GM21528 (cell line): Measurements from ENCODE around the gene KRT23.

Source experiments
- ATAC-seq: cut with Tn5 transposase; IDR thresholded peaks from one replicate; pipeline ENCODE4 v1.9.1; 2021; ENCODE audit warnings: mild to moderate bottlenecking, moderate library complexity; ENCODE audit not compliant: unreplicated experiment, low FRiP score

Gene KRT23

DNA sequence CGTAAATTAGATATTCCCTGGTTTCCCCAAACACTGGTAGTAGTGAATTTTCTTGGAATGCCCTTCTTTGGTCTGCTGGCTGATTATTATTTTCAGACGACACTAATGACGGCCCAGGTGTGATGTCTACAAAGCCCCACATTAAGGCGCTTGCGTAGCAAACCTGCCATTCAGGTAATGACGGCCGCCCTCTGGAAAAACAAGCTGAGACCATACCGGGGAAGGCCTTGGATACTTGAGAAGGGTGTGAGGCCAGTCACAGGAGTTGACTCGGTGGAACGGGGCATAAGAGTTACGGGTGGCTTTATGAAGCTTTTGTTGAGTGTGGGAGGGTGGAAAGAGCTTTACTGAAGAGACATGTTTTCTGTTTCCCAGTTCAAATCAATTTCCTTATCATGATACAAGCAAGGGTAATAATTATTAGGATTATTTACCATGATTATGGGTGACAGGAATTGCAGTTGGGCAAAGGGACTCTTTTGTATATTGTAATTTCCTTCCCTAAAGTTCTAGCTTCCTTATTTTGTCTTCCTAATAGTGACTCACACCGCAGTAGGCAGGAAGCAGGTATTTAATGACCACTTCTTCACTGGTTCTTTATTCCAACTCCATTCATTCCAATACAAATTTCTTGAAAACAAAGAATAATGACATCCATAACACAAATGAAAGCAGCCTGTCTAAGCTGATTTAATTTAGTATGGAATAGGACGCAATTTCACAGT lies 24.8 kb downstream of the KRT23 start:
- ATAC-seq = no peak

DNA sequence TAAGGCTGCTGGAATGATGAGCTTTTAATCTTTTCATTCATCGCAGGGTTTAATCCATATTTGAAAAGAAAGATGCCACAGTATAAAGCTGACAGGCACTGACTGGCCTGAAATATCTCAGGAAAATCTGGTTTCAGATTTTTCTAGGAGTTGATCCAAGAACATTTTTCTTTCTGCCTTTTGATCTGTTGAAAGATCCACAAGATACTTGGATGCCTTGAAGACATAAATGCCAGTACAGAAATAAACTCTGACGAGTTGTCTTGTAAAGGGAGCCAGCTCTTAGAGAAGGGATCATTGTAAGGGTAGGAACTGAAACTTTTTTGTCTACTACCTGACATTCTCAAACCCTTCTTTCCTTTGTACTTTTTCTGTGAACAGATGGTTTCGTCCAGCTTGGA lies 27.0 kb downstream of the KRT23 start:
- ATAC-seq = no peak

GRCh38 chr17:40909755-40910154 lies 27.7 kb downstream of the KRT23 start:
- no peak for ATAC-seq

DNA sequence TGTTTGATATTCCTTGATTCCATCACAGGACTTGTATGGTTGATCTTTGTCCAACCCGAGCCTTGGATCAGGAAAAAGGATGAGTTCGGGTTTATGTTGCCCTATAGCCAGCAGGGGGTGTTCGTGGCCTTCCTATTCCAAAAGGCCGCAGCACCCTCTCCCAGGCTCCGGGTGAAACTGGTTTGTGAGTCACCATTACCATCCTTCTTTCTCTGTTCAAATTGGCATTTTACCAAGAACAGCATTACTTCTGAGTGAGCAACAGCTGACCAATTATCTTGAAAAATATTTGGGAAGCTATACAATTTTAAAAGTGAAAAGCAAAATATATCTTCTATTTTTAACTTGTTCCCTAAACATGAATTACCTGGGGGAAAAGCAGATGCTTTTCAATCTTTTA lies 28.1 kb downstream of the KRT23 start:
- ATAC-seq = no peak

DNA sequence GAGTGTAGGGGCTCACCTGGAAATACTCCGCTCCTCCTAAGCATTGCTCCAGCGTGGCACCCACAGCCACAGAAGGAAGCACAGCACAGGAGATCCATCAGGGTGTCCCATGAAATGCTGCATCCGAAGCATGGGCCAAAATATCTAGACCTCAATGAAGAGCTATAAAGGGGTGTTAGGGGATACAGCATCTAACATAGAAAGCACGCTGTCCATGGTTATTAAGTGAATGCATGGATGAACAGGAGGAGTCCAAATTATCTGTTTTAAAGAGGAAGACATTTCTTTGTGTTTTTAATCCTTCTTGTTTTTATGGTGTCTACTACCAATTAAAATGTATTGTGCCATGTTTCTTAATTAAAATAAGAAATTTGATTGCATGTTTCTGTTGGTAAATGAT lies 30.8 kb downstream of the KRT23 start:
- ATAC-seq = no peak

- no peak for ATAC-seq
Observed at GRCh38 chr17:40905370-40905769, 32.1 kb downstream of the KRT23 start.

DNA sequence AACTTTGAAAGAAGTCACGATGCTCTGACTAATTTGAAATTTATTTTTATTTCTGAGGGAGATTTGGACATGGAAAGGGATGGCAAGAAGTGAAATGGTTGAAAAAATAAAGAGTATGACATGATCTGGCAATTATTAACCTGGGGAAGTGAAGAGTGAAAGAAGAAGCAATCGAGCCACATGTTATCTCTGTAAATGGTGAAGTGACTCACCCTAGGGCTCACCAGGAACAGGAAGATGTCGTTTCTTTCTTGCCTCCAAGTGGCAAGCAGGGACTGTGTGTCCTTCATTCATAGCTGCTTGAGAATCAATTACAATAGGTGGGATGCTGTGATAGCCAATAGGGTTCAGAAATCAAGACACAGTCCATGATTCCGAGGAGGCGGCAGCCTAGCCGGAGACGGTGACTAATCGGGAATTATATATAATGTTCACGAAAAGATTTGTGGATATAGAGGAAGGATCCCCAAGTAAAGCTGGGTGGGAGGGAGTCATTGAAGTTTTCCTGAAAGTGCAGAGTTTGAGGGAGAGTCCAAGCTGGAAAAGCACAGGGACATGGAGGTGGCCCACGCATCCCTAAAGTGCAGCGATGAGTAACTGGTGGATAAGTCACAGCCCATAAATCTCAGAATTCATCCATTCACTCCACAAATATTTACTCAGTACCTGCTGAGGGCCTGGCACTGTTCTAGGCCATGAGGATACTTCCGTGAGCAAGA lies 34.2 kb downstream of the KRT23 start:
- ATAC-seq = no peak

DNA sequence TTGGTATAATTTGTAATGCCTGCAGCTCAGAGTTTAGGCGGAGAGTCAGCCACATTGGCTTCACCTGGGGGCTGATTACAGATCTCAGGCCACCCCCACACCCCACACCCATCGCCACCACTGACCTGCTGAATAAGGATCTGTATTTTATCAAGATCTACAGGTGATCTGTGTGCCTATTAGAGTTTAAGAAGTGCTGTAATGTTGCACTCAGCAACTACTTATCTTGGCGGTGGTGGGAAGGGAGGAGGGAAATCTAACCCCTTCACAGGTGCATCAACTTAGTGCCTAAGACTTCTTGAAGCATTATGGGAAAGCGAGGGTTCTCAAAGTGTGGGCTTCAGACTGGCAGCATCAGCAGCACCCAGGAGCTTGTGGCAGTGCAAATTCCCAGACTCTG lies 34.9 kb downstream of the KRT23 start:
- ATAC-seq = no peak

- ATAC-seq = no peak
Observed at GRCh38 chr17:40901981-40902474, 35.4 kb downstream of the KRT23 start.

- ATAC-seq = no peak
Observed at GRCh38 chr17:40900809-40901356, 36.6 kb downstream of the KRT23 start.

- ATAC-seq = no peak
Observed at GRCh38 chr17:40896916-40897455, 40.5 kb downstream of the KRT23 start.

DNA sequence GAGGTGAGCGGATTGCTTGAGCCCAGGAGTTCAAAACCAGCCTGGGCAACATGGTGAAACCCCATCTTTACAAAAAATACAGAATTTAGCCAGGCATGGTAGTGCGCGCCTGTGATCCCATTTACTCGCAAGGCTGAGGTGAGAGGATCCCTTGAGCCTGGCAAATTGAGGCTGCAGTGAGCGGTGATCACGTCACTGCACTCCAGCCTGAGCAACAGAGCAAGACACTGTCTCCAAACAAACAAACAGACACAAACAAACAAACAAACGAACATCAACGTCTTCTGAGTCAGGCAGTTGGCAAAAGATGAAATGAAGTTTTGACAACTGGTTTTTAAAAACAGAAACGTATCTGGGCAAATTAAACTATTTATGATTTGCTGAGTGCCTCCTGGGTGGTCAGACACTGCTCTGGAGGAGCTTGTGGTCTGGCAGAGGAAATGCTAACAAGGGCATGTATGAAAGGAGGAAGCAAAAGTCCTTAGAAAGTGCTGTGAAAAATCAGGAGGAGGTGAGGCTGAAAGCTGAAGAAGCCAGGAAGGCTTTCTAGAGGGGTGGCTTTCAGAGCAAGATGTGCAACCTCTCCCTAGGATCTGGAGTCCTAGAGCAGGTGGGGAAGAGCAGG lies 42.2 kb downstream of the KRT23 start:
- ATAC-seq = no peak

DNA sequence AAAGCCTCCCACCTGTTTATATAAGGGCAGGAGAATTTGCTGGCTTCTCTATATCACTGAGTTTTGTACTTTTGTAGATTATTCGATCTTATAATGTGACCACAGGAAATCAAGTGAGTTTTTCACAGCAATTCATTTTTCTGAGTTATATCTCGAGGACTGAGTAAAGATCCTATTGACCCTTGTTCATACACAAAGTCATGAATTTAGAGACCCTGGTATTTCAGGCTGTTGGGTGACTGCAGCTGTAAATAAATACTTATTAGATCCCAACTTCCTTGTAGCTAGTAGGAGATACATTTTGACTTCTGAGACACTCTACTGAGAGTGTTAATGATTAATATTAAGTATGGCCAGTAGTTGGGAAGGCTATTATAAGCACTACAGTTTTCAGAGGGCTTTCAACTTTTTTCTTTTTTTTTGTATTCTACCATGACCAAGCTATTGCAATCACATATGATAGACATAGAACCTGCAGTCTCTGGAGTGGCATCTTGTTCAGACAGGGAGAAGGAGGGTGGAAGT lies 49.2 kb downstream of the KRT23 start:
- ATAC-seq = no peak

- no peak for ATAC-seq
Observed at GRCh38 chr17:40886090-40886489, 51.4 kb downstream of the KRT23 start.

DNA sequence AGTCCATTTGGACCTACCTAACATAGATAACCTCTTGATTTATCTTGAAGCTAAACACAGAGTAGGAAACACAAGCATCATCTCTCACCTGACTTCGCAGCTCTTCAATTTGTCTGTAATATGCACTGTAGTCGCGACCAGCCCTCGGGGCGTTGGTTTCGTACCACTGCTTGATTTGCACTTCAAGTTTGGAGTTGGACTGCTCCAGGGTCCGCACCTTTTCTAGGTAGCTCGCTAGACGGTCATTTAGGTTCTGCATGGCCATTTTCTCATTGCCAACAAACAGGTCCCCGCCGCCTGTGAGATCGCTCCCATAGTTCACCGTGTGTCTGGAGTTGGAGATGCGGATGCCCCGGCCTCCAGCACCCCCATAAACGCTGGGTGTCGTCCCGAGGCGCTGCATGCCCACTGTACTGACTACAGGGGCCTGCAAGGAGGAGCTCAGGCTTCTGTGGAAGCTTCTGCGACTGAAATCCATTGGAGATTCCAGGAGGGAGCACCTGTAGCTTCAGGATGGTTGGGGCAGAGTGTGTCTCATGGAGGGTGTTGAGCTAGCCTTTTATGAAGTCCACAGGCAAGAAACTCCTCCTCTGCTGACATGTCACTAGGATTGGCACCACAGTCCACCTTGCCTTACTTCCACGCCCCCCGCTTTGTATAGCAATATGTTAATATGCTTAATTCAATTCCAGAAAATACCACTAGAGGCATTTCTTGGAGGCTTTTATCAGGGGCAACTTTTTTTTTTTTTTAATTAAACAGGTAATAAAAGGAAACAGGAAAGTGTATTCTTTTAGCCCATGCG lies 52.5 kb downstream of the KRT23 start, which contains the start of gene KRT20:
TSS of gene KRT20 (minus strand) at position 535 of the 805 bp plus-strand sequence. CDS start at position 478, 57 bp downstream.
- no peak for ATAC-seq

DNA sequence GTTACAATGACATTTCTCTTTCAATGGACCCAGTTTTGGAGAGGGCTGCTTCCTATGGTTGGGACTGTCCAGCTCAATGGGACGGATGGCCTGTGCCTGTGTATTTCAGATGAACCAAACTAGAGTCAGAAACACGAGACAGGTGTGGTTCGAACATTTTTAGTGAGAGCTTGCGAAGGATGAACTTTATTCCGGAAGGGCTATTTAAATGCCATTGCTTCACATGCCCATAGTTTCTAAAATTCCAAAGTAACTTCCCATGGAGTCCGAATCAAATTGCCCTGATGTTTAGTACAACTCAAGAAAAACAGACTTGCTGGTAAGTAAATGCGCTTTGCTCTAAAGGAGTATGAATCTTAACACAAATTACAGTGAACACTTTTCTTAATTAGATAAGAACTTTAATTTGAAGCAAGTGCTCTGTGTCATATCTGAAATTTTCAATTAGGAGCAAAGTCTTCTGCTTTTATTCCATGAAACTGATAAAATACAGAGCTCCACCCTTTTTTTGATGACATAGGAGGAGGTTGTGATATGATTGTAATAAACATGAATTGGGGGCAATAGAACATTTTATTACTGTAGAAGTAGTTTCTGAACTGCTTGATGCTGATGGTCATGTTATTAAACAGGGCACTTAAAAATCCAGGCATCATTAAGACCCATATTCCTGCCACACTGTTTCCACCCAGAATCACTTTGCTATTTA lies 53.7 kb downstream of the KRT23 start:
- ATAC-seq = no peak

GRCh38 chr17:40883031-40883430 lies 54.4 kb downstream of the KRT23 start:
- no peak for ATAC-seq

DNA sequence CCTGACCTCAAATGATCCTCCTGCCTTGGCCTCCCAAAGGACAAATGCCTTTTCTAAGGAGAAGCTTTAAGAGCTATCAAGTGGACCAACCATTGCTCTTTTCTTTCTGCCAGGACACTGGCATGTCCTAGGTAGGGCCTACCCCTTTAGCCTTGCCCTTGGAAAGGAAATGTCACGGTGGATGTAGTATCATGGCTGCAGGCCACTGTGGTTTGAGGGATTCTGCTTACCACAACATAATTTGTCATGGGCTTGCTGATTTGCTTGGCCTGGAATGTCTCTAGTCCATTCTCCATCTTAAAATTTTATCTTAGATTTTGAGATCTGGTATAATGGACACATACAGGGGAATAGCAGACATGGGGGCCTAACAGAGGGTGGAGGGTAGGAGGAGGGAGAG lies 58.4 kb downstream of the KRT23 start:
- ATAC-seq = no peak

- ATAC-seq = no peak
Observed at GRCh38 chr17:40878044-40878443, 59.4 kb downstream of the KRT23 start.
